Uterus (tissue), 2 donors: ENCODE results near the gene CDK15.

Experiments used
- POLR2A ChIP-seq, 2 donors: fragments of 450-650 bp; IDR thresholded peaks; one replicate each; pipeline ENCODE4 v1.6.1; 2016; ENCODE audit warnings: antibody characterized with exemption in 2 of 2, mild to moderate bottlenecking in 1 of 2, moderate library complexity in 1 of 2
- TF ChIP-seq, protein P1 (sequence below), 4 experiments: fragments of 200-600 bp in 2 of 4; fragments of 450-650 bp in 2 of 4; sonication (generic) in 2 of 4; IDR thresholded peaks; one replicate each; pipeline ENCODE4 v1.5.1; 2016 to 2019; ENCODE audit warnings: antibody characterized with exemption in 4 of 4, mild to moderate bottlenecking in 2 of 4, moderate library complexity in 1 of 4

DNA sequence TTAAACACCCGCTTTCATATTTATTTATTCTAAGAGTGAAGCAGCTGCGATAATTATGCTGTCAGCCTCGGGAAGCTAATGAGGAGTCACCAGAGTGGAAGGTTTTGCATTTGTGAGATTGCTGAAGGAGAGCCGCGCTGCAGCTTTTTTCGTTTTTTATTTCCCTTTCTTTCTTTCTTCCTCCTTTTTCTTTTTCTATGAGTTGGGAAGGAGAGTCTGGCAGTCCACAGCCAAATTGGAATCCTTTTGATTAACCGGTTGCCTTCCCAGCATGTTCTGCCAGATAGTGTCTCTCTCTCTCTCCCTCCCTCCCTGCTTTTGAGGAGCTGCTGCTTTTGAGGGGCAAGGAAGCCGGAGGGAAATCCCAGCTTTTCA is 82.1 kb downstream of the CDK15 start:
- no peak for TF ChIP-seq POLR2A (IDR thresholded peaks at IDR 0.05)
- TF ChIP-seq, protein P1, sequence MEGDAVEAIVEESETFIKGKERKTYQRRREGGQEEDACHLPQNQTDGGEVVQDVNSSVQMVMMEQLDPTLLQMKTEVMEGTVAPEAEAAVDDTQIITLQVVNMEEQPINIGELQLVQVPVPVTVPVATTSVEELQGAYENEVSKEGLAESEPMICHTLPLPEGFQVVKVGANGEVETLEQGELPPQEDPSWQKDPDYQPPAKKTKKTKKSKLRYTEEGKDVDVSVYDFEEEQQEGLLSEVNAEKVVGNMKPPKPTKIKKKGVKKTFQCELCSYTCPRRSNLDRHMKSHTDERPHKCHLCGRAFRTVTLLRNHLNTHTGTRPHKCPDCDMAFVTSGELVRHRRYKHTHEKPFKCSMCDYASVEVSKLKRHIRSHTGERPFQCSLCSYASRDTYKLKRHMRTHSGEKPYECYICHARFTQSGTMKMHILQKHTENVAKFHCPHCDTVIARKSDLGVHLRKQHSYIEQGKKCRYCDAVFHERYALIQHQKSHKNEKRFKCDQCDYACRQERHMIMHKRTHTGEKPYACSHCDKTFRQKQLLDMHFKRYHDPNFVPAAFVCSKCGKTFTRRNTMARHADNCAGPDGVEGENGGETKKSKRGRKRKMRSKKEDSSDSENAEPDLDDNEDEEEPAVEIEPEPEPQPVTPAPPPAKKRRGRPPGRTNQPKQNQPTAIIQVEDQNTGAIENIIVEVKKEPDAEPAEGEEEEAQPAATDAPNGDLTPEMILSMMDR (IDR thresholded peaks at IDR 0.05): no peak
